HepG2 (cell line): ENCODE measurements around the gene COX7A2L. TPM values are rescaled to one million over a fixed set of nuclear protein-coding genes. Genes with fewer than 3 reads are reported as not detected.

ENCODE experiments used
- ELF3 ChIP-seq: IDR thresholded peaks from 2 replicates; pipeline ENCODE4 v1.6.1; 2016; ENCODE audit warnings: missing genetic modification reagents, missing compliant biosample characterization
- HDAC6 ChIP-seq: fragments of 200-600 bp; sonication (generic); IDR thresholded peaks from 2 replicates; pipeline ENCODE4 v1.7.0; 2017; ENCODE audit warnings: mild to moderate bottlenecking, antibody characterized with exemption, low read length, low read depth
- HNRNPH1 ChIP-seq: fragments of 200-400 bp; formaldehyde crosslinking; optimal IDR thresholded peaks from 2 replicates; pipeline ENCODE3; 2017; ENCODE audit warnings: mild to moderate bottlenecking, low read depth, low read length
- MEF2D ChIP-seq: sonication (generic); formaldehyde crosslinking; IDR thresholded peaks from 2 replicates; pipeline ENCODE4 v1.5.1; 2020; ENCODE audit warnings: mild to moderate bottlenecking, missing genetic modification reagents
- NCOA5 ChIP-seq: sonication (generic); formaldehyde crosslinking; IDR thresholded peaks from 2 replicates; pipeline ENCODE4 v1.4.0; 2020; ENCODE audit warnings: missing genetic modification reagents
- NFYC ChIP-seq: IDR thresholded peaks from 2 replicates; pipeline ENCODE4 v1.6.1; 2016; ENCODE audit warnings: missing genetic modification reagents, missing compliant biosample characterization
- PAWR ChIP-seq: sonication (generic); formaldehyde crosslinking; IDR thresholded peaks from 2 replicates; pipeline ENCODE4 v1.4.0; 2020; ENCODE audit warnings: missing genetic modification reagents, mild to moderate bottlenecking, borderline replicate concordance
- PITX1 ChIP-seq: sonication (generic); formaldehyde crosslinking; IDR thresholded peaks from 2 replicates; pipeline ENCODE4 v1.5.1; 2020; ENCODE audit warnings: mild to moderate bottlenecking, missing genetic modification reagents
- SMYD3 ChIP-seq: sonication (generic); formaldehyde crosslinking; IDR thresholded peaks from 2 replicates; pipeline ENCODE4 v1.8.1; 2023; ENCODE audit warnings: mild to moderate bottlenecking, missing genetic modification reagents
- SRF ChIP-seq: IDR thresholded peaks from 2 replicates; pipeline ENCODE4 v1.6.1; 2011; ENCODE audit warnings: mild to moderate bottlenecking, low read depth, low read length, moderate library complexity
- ZNF121 ChIP-seq: sonication (generic); formaldehyde crosslinking; IDR thresholded peaks from 2 replicates; pipeline ENCODE4 v1.5.0; 2020; ENCODE audit warnings: mild to moderate bottlenecking, missing genetic modification reagents
- ZNF660 ChIP-seq: sonication (generic); formaldehyde crosslinking; IDR thresholded peaks from 2 replicates; pipeline ENCODE4 v1.5.1; 2020; ENCODE audit warnings: mild to moderate bottlenecking, low read depth, missing genetic modification reagents, borderline replicate concordance
- ZSCAN9 ChIP-seq: IDR thresholded peaks from 2 replicates; pipeline ENCODE4 v1.6.1; 2016; ENCODE audit warnings: borderline replicate concordance
- polyA plus RNA-seq, 8 experiments: library from polyadenylated mRNA; depleted of rRNA in 3 of 8; stranded (reverse) in 7 of 8; unstranded in 1 of 8; fragments of >200 nt; fragmentation: Illumina TruSeq in 4 of 8; extraction: Trizol in 4 of 8; gene quantifications; 2 replicates each; pipeline versions ENCODE4 v1.2.1 to v1.2.3, GENCODE V29; 2011 to 2016; ENCODE audit warnings: low read depth in 4 of 8, missing spikeins in 1 of 8, mixed read lengths in 1 of 8; ENCODE audit not compliant: insufficient read depth in 1 of 8
- total RNA-seq, 5 experiments: library from RNA; depleted of rRNA; stranded (reverse); fragments of >200 nt; fragmentation: Illumina TruSeq; extraction: Trizol; gene quantifications; 2 replicates each; pipeline ENCODE4 v1.2.3, GENCODE V29; 2016; ENCODE audit warnings: low read depth in 1 of 5
- TF ChIP-seq, protein P1 (sequence below): sonication (generic); formaldehyde crosslinking; IDR thresholded peaks from 2 replicates; pipeline ENCODE4 v1.5.1; 2020; ENCODE audit warnings: mild to moderate bottlenecking, missing genetic modification reagents, borderline replicate concordance
- TF ChIP-seq, protein P2 (sequence below): IDR thresholded peaks from 2 replicates; pipeline ENCODE4 v1.6.1; 2012; ENCODE audit warnings: low read depth, low read length, improper control_type of control experiment
- TF ChIP-seq, protein P3 (sequence below), 2 experiments: fragments of 450-650 bp in 1 of 2; sonication (generic) in 1 of 2; formaldehyde crosslinking in 1 of 2; IDR thresholded peaks; 2 replicates each; pipeline versions ENCODE4 v1.6.1 to v1.8.0; 2016 to 2022; ENCODE audit warnings: antibody characterized with exemption in 1 of 2, mild to moderate bottlenecking in 1 of 2, missing genetic modification reagents in 1 of 2

The COX7A2L gene
- total and polyA plus RNA-seq, 2 of the 13 experiments (the other 11 are each of a cell fraction or from before 2014, with no cell fraction given), result 155 to 201 TPM

DNA sequence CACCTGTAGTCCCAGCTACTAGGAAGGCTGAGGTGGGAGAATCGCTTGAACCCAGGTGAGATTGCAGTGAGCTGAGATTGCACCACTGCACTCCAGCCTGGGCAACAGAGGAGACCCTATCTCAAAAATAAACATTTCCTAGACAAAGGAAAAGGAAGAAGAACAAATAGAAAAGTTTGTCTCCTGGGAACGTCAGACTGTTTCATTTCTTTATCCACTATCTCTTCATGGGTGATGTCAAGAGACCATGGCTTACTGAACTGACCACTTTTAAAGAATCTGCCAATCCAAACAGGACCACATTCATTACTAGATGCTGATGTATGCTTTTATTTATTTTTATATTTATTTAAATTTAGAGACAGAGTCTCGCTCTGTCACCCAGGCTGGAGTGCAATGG lies 26.8 kb downstream of the COX7A2L start (continued):
- TF ChIP-seq, protein P1, sequence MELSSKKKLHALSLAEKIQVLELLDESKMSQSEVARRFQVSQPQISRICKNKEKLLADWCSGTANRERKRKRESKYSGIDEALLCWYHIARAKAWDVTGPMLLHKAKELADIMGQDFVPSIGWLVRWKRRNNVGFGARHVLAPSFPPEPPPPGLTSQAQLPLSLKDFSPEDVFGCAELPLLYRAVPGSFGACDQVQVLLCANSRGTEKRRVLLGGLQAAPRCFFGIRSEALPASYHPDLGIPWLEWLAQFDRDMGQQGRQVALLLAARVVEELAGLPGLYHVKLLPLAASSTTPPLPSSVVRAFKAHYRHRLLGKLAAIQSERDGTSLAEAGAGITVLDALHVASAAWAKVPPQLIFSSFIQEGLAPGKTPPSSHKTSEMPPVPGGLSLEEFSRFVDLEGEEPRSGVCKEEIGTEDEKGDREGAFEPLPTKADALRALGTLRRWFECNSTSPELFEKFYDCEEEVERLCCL, result 0 out of 2 replicates have a peak, but pooled peaks have one; percentile 61
- TF ChIP-seq NFYC (CRISPR knock-in tag) (no peak), ZSCAN9 (CRISPR knock-in tag) (no peak), HNRNPH1 (no peak), ELF3 (no peak), ZNF121 (no peak), MEF2D (CRISPR knock-in tag) (peak; percentile 53; the same call in 1 of the 2 replicates), HDAC6 (no peak), SMYD3 (CRISPR knock-in tag) (0 out of 2 replicates have a peak, but pooled peaks have one; percentile 11), ZNF660 (CRISPR knock-in tag) (no peak), NCOA5 (CRISPR knock-in tag) (no peak), SRF (no peak), PAWR (CRISPR knock-in tag) (no peak), PITX1 (CRISPR knock-in tag) (no peak)
- TF ChIP-seq, protein P2, sequence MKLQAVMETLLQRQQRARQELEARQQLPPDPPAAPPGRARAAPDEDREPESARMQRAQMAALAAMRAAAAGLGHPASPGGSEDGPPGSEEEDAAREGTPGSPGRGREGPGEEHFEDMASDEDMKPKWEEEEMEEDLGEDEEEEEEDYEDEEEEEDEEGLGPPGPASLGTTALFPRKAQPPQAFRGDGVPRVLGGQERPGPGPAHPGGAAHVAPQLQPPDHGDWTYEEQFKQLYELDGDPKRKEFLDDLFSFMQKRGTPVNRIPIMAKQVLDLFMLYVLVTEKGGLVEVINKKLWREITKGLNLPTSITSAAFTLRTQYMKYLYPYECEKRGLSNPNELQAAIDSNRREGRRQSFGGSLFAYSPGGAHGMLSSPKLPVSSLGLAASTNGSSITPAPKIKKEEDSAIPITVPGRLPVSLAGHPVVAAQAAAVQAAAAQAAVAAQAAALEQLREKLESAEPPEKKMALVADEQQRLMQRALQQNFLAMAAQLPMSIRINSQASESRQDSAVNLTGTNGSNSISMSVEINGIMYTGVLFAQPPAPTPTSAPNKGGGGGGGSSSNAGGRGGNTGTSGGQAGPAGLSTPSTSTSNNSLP, result no peak
- TF ChIP-seq, protein P3, sequence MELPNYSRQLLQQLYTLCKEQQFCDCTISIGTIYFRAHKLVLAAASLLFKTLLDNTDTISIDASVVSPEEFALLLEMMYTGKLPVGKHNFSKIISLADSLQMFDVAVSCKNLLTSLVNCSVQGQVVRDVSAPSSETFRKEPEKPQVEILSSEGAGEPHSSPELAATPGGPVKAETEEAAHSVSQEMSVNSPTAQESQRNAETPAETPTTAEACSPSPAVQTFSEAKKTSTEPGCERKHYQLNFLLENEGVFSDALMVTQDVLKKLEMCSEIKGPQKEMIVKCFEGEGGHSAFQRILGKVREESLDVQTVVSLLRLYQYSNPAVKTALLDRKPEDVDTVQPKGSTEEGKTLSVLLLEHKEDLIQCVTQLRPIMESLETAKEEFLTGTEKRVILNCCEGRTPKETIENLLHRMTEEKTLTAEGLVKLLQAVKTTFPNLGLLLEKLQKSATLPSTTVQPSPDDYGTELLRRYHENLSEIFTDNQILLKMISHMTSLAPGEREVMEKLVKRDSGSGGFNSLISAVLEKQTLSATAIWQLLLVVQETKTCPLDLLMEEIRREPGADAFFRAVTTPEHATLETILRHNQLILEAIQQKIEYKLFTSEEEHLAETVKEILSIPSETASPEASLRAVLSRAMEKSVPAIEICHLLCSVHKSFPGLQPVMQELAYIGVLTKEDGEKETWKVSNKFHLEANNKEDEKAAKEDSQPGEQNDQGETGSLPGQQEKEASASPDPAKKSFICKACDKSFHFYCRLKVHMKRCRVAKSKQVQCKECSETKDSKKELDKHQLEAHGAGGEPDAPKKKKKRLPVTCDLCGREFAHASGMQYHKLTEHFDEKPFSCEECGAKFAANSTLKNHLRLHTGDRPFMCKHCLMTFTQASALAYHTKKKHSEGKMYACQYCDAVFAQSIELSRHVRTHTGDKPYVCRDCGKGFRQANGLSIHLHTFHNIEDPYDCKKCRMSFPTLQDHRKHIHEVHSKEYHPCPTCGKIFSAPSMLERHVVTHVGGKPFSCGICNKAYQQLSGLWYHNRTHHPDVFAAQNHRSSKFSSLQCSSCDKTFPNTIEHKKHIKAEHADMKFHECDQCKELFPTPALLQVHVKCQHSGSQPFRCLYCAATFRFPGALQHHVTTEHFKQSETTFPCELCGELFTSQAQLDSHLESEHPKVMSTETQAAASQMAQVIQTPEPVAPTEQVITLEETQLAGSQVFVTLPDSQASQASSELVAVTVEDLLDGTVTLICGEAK (IDR thresholded peaks at IDR 0.05), result no peak
- TF ChIP-seq, protein P3 (CRISPR knock-in tag; IDR thresholded peaks at IDR 0.05), result no peak
